SW 1271 (cell line): Measurements from ENCODE around the gene DRC3.

Experiments
- DNase-seq, 2 experiments: peaks; one replicate each; lab custom pipeline; 2025; lab: John Stamatoyannopoulos, UW

Gene DRC3

DNA sequence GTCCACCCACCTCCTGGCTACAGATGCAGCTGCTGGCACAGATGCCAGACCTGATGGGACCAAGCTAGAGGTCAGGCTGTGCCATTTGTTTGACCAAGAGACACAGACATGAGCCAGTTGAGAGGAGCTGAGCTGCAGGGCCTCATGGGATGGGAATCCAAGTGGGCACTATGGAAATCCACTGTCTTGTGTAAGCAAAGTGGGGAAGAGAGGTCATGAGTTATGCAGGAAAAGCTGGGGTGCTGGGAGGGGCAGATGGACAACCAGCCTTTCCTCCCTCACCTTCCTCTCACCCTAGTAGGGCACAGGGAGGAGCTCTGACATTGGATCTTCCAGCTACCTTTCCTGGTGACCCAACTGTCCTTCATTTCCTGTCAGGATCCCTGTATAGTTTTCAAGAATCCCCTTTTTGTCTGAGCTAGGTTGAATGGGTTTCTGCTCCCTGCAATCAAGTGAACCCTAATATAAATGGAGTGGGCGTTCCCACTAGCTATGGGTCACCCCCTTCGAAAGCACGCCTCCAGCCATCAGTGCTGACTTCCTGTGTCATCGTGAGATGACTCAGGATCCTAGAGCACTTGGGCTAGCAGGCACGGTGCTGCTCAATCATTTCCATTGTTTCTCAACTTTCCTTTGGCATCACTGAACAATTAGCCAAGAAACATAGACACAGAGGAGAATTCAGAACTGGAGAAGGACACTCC, 52.7 kb downstream of the DRC3 start:
- peak in 1 of 2 experiments; percentile 26 for DNase-seq

DNA sequence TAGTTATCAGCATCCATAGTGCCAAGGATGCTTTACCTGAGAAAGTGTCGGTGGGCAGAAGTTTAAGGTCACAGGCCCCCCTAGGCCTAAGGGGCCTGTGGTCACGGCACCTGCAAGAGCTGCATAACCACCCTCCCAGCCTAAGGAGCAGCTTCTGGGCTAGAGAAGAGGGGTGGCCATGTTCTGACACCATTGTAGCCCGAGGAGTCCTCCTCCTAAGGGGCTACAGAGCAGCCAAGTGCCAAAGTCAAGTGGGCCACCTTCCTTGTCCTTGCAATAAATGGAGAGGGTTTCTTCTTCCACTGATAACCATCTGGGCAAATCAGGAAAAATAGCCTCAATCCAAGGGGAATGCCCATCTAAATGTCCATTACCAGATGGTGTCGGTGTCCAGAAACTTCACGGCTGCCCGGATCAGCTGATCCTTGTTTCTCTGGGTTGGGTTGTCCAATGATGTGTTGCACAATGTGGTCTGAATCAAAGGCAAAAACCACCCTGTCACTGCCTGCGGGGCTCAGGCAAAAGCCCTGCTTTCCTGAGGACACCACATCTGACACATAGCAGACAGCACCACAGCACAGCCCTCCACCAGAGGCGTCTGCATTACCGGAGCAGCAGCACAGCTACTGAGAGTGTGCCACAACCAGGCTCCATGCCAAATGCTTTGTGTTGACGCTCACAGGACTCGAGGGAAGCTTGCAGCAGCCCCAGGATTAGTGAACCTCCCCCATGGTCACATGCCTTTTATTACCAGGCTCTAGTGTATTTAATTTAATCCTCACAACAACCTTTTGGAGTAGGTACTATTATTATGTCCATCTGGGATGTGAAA, 53.5 kb downstream of the DRC3 start:
- no peak for DNase-seq

DNA sequence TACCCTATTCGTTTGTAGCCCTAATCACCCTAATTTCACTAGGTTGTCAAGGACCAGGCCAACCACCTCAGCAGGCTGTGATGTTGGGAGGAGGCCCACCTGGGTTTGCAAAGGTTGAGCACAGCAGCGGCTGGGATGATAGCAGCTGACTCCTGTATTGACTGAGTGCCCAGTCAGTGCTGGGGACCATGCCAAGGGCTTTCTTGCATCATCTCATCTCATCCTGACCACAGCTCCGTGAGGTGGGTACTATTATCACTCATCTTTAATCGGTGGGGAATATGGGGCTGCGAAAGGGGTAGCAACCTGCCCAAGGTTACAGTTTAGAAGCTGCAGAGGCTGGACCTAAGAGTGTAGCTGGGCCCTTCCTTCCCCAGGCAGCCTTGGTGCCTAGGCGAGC, 54.6 kb downstream of the DRC3 start:
- no peak for DNase-seq

DNA sequence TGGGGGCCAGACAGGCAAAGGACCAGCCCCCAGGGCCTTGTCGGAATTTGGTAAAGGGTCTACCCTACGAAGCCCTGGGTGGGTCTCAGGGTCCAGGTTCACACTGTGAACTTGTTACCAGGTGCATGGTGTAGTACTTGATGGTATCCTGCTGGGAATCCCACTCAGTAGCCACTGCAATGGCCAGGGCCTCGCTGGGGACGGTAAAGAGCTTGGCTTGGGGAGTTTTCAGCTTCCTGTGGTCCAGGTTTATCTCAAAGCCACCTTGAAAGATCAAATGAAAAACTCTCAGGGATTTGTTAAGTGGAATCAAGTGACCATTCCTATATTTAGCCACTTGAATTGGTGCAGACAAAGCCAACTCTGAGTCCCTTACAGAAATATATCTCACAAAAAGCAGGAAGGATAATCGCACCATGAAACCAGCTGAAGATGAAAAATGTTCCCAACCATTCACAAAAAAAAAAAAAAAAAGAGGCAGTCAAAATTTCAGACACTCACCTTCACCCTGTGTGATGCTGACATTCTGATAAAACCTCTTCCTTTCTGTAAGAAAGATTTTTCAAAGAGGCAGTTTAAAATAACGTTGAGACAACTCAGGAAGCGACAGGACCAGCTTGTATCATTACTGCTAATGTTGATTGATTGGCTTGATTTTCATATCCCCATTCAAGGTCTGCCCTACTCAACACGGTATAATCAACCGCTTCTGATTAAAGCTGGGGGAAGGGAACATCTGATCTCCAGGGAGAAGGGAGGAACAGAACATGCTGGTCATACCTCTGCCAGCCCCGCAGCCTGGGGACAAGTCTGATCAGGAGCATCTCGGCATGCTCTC, 55.7 kb downstream of the DRC3 start:
- DNase-seq: no peak

DNA sequence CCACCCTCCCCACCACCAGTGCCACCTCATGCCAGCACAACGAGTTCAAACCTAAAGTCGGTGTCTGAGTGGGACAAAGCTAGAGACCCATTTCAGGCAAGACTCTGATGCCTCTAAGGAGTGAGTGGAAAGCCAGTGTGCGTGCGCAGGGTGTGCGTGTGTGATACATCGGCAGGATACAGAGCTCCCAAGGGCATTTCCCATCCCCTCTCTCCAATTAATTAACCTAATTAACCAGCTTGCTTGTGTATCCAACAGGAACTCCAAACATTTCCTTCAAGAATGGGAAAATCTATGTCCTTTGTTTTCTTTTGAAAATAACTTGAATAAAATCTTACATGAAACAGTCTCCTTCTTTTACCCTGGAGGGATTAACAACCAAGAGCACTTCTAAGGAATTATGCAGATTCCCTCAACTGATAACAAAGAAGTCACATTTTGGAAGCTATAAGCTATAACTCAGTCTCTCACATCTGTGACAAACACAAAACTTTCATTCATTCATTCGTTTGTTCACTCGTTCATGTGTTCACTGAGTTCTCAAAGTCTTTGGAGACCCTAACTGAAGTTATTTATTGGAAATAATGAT, 56.4 kb downstream of the DRC3 start:
- DNase-seq: no peak

DNA sequence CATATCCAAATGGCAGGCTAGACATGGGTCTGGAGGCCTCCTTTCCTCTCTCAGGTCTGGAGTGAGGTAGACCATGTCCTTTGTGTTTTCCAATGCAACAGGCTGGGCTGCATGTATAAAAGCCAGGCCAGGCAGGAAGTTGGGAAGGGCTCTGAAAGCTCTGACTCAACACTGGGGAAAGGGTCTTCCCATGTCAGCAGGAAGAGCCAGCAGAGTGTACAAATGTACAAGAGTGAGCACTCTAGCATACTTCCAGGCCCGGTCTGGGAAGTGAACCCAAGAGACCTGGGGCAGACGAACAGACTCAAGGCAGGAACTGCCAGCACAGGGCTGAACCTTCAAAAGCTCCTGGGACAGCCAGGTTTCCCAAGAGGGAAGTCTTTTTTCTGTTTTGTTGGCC, 59.3 kb downstream of the DRC3 start:
- DNase-seq: no peak

DNA sequence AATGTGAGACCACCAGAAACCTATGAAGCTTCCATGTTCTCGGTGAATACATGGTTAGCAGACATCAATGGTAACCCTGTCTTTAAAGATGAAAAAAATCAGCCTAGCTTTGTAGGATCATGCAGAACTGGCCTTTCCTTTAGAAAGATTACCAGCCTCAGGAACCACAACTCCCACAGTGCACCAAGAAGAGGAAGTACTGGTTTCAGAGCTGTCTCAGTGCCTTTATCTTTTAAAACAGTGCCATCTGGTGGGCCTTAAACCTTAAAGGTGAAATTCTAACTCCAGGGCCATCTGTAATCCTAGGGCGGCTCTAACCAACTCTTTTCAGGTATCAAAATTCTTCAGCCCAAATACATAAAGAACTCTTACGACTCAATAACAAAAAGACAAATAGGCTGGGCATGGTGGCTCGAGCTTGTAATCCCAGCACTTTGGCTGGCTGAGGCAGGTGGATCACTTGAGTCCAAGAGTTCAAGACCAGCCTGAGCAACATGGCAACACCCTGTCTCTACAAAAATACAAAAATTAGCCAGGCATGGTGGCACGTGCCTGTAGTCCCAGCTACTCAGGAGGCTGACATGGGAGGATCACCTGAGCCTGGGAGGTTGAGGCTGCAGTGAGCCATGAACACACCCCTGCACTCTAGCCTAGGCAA, 60.9 kb downstream of the DRC3 start:
- peak; percentile 75 to 96 for DNase-seq

DNA sequence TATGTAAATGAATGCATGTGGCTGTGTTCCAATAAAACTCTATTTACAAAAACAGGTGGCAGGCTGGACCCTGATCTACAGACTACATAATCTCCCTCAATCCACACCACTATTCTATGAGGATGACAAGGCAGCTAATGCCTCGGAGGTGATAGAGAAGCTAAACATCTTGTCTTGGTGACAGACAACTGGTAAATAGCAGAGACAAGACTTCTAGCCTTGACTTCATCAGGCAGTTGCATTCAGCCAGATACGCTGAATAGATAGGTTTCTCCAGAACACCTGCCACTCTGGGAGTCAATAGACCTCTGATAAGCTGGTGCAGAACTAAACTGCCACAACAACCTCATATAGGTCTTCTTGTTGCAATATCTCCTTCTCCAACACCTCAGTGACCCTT, 63.0 kb downstream of the DRC3 start:
- DNase-seq: no peak

DNA sequence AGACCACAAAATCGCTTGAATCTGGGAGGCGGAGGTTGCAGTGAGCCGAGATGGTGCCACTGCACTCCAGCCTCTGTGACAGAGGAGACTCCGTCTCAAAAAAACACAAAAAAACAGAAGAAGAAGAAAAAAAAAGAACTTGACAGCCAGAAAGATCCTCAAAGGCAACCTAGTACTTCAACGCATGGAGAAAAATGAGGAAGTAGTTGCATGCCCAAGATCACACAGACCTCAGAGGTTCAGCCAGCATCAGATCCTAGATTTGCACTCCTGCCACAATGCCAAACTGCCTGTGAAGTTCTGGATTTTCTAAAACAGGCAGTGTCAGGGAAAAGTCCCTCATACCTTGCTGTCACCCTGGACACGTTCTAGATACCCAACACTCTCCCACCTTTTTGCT, 64.8 kb downstream of the DRC3 start:
- DNase-seq: no peak

DNA sequence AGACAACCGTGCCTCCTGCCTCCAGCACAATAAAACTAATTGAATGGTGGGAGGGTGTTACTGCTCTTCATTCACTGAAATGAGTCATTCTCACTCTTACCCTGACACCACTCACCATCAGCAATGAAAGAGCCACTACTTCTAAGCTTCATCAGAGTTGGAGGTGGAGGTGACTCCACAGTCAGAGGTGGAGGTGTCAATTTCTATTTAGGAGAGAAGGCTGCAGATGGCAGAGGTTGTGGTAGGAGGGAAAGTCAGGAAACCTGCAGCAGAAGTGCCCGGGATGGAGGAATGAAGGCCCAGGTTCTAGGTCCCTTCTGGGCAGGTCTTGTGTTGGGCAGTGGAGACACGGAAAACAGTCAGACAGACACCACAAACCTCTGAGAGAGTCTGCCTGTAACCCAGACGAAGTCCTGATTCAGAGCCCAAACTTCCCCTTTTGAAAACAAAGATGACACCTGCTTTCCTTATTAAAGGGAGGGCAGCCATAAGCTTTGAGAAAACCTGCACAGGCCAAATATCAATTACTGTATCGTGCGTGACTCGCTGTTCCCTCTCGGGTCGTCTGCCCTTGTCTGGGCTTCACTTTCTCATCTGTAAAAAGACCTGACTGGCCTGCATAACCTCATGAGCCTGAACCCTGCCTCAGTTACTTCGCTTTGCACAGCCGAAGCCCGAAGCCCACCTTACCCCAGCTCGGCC, 65.6 kb downstream of the DRC3 start:
- DNase-seq: no peak

DNA sequence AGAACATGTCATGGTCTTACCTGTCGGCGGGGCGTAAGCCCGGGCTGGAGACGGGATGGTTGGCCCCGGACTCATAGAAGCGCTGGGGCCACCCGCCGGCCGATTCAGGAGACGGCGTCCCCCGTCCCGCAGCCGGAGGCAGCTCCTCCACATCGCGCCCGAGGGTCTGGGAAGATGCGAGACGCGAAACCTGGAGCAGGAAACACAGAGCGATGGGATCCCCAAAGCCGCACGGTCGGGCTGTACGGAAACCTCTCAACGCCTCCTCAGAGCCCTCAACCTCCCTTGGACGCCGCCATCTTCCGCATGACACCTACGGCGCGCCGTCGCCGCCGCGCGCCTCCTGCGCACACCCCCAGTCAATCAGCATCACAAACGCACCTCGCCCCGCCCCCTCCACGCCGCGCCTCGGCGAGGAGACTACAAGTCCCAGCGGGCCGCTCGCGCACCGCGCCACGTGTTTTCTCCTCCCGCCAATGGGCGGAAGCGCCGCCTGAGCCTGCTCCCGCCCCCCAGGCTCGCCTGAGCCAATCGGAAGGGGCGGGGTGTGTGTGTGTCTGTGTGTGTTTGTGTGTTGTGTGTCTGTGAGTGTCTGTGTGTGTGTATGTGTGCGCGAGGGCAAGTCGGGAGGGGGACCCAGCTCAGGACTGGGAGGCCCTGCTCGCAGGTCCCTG, 66.3 kb downstream of the DRC3 start, which contains the start of the genes ATPAF2 and GID4:
Gene ATPAF2, minus strand, starts transcription at position 308 of the 674 bp plus-strand sequence. Its CDS starts 155 bp downstream, at position 153.
Gene GID4, plus strand, starts transcription at position 548 of the 674 bp plus-strand sequence. Its CDS starts 57 bp downstream, at position 605.
- peak; percentile 100 for DNase-seq

DNA sequence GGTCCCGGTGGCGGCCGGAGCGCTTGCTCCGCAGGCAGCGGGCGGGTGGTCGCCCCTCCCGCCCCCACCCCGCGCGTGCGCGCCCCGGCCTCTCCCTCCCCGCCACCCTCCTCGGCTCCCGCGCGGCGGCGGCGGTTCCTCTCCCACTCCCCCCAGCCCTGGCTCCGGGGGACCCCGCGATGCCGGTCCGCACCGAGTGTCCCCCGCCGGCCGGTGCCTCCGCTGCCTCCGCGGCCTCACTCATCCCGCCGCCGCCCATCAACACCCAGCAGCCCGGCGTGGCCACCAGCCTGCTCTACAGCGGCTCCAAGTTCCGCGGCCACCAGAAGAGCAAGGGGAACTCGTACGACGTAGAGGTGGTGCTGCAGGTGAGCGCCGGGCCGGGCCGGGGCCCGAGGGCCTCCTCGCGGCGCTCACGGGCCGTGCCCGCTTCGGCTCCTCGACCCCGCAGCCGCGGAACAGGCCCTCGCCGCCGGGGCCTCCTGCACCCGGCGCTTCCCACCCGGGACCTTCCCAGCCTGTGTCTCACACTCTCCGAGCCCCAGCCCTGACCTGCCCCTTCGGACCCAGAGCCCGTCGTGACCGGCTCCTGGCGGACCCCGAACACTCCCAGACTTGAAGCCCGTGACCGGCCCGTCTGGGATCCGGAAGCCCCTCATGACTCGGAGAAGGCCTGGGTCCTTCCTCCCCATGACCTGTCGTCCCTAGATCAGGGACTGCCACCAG, 67.0 kb downstream of the DRC3 start:
- DNase-seq: peak in 1 of 2 experiments; percentile 48

DNA sequence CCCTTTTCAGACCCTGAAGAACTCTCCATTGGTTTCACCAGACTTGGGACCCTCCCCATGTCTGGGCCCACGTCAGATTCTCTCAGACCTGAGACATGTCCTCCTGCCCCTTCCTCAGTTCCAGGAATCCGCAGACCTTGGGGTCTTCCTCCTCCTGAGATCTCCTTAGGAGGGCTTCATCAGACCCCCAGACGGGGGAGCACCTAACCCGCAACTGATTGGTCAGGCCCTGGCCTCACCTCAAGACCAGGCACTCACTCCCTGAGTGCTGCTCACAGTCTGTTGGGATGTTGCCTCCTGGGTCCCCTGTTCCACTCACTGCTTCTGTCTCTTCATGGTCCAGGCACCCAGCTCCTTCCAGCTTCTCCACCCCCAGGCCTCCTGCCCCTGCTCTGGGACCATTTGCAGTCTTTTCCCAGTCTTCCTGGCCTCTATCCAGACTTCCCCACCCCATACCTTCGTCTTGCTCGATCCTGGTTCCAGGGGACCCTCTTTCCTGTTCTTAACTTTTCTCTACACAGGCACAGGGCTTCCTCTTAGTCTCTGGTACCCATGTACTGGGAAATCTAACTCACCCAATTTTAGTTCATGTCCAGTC, 67.7 kb downstream of the DRC3 start:
- DNase-seq: no peak

DNA sequence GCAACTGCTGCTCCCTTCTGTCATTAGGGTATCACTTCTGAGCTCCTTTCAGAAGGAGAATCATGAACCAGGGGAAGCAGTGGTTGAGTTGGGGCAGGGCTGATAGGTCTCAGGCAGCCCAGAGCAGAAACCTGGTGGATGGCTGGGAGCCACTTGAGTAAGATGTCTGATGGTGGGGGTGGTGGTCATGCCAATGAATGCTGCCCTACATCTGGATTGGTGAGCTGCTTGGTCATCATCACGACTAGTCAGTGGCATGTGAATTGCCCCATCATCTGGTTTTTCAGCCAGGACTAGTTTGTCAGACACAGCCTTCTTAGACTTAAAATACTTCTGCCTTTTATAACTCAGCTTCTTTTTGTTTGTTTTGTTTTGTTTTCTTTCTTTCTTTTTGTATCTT, 69.1 kb downstream of the DRC3 start:
- DNase-seq: no peak

DNA sequence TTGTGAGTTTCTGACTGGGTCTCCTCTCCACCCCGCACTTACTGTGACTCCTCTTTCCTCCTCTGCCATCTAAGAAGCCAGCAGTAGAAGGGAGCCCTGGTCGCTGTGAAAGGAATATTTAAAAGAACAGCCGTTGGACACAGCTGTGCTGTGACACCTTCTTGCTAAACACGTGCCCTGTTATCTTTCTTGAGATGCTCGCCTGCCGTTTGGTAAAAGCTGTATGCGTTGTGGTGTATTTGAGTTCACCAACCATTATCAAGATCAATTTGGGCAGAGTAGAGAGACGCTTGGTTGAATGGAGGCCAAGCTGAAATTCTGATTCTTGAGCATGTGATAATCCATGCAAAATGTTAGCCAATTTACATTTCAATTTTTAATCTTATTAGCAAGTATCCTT, 70.3 kb downstream of the DRC3 start:
- DNase-seq: no peak

DNA sequence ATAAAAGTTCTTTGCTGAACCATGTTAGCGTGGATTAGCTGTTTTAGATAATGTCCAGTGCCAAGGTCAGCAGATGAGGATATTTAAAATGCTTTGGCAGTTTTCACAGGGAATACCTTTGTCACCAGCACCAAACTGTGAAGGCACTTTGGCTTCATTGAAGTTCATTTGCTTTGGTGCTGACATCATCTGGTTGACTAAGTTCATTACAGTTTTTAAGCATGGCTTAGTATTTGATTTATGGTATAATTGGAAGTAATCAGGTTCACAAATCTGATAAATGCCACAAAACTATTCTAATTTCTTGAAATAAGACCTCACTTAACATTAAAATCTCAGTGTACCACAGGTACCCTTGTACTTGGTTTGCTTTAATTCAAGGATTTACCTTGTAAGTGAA, 70.8 kb downstream of the DRC3 start:
- DNase-seq: peak in 1 of 2 experiments; percentile 51

DNA sequence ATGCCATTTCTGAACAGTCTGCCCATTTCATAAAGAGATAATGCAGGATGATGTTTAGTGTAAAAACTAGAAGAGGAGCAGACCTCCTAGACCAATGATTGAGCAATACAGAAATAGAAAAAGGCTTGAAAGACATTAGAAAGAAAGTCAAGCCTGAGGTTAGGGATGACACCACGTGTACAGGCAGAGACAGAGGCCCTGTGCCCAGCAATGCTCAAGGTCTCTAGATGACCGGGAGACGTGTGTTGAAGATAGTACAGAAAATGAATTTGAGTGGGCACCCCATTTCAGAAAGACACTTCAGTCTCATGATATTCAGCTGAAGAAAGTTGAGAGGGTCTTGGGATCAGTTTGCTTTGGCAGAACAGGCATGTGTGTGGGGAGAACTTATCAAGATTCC, 71.9 kb downstream of the DRC3 start:
- DNase-seq: no peak

DNA sequence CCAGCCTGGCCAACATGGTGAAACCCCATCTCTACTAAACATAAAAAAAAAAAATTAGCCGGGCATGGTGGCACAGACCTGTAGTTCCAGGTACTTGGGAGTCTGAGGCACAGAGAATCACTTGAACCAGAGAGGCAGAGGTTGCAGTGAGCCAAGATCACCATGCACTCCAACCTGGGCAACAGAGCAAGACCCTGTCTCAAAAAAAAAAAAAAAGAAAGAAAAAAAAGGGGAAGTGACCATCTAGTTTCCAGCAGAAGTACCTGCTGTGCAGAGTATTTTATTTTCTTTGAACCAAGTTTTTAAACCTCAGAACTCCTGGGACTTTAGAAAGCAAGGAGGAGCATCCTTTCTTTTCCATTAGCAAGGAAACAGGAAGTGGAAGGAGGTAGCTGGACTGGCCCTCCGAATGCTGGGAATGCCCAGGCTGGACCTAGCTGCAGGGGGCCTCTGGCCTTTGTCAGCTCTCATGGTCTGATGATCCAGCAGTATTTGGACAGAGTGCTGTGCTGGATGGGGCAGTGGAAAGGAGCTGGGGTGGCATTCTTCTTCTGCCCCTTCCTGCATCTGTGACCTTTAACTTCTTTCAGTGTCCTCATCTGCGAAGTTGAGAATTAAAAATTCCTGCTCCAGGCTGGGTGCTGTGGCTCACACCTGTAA, 73.2 kb downstream of the DRC3 start:
- no peak for DNase-seq

DNA sequence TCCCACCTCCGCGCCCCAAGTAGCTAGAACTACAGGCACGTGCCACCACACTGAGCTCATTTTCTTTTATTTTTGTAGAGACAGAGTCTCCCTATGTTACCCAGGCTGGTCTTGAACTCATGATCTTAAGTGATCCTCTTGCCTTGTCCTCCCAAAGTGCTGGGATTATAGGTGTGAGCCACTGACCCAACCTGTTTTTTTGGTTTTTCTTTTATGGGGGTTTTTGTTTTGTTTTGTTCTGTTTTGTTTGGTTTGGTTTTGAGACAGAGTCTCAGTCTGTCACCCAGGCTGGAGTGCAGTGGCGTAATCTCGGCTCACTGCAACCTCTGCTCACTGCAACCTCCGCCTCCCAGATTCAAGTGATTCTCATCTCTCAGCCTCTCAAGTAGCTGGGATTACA, 82.9 kb downstream of the DRC3 start:
- no peak for DNase-seq
